NB4 (cell line): ENCODE data around the gene ADAMTS18.

Source experiments
- DNase-seq: peaks from one replicate; pipeline ENCODE4 v3.0.0; 2010; ENCODE audit warnings: low read depth
- H3K4me3 ChIP-seq: one replicate; pipeline ENCODE4 v1.5.1; 2011; ENCODE audit warnings: mild to moderate bottlenecking, low read depth, low read length, moderate library complexity
- CTCF ChIP-seq: IDR thresholded peaks from one replicate; pipeline ENCODE4 v1.5.1; 2012; ENCODE audit warnings: low read depth, low read length
- MAX ChIP-seq: IDR thresholded peaks from 2 replicates; pipeline ENCODE4 v1.6.1; 2011; ENCODE audit warnings: low read depth, low read length
- MYC ChIP-seq: IDR thresholded peaks from 2 replicates; pipeline ENCODE4 v1.6.1; 2011; ENCODE audit warnings: low read depth, low read length
- POLR2A ChIP-seq: IDR thresholded peaks from 2 replicates; pipeline ENCODE4 v1.6.1; 2011; ENCODE audit warnings: mild to moderate bottlenecking; ENCODE audit not compliant: insufficient read length; ENCODE audit errors: extremely low read depth

Gene ADAMTS18

GRCh38 chr16:77304877-77305276, 130.0 kb downstream of the ADAMTS18 start:
- no peak overlapping the region for H3K4me3 ChIP-seq
- no peak for DNase-seq
- TF ChIP-seq POLR2A (no peak), MAX (no peak), MYC (no peak), CTCF (no peak)

DNA sequence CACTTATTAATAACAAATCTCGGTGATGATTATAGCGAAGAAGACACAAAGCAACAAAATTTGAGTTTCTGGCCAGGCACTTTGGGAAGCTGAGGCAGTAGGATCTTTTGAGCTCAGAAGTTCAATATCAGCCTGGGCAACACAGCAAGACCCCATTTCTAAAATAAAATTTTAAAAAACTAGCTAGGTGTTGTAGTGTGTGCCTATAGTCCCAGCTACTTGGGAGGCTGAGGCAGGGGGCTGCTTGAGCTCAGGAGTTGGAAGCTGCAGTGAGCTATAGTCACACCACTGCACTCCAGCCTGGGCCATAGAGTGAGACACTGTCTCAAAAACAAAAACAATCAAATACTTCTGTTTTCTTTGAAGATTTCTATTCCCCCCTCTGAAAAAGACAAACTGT, 130.7 kb downstream of the ADAMTS18 start:
- DNase-seq, result no peak
- TF ChIP-seq MYC (no peak), CTCF (no peak)
- no peak overlapping the region for H3K4me3 ChIP-seq

DNA sequence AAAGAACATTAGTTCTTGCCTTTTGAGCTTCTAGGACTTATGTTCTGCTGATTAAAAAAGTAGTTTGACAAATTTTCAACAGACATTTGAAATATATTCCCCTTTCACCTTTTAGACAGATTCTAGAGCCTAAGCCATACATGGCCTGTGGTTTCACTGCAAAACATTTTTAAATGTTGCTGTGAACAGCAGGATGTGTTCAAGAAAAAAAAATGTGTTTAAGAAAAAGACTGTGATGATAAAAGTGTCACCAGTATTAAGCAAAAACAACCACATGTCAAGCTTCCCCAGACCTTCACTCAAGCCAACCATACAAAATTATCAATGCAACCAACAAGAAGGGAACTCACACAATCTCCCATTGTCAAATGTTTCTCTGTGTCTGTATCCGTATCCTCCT, 132.2 kb downstream of the ADAMTS18 start:
- H3K4me3 ChIP-seq, result no peak overlapping the region
- DNase-seq, result no peak
- TF ChIP-seq MYC (no peak), CTCF (no peak), MAX (no peak), POLR2A (no peak)

DNA sequence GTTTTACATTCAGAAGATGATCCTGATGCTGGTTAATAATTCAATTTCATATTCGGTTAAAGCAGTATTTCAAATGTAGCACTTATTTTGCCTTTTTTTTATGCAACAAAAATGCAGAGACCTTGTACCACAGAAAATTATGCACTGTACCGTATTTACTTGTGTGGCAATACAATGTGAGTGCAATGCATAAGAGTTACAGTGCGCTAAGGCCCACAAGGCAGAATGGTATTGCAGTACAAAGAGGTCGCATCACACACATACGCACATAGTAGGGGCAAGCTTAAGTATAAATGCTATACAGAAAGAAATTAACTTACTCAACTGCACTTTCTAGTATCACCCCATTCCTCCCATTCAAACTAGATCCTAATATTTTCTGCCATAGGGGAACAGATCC, 132.6 kb downstream of the ADAMTS18 start:
- H3K4me3 ChIP-seq, result no peak overlapping the region
- no peak for DNase-seq
- TF ChIP-seq MYC (no peak), POLR2A (no peak), CTCF (no peak)

GRCh38 chr16:77300256-77300655, 134.6 kb downstream of the ADAMTS18 start:
- TF ChIP-seq CTCF (no peak), POLR2A (no peak), MYC (no peak), MAX (no peak)
- no peak overlapping the region for H3K4me3 ChIP-seq
- no peak for DNase-seq

DNA sequence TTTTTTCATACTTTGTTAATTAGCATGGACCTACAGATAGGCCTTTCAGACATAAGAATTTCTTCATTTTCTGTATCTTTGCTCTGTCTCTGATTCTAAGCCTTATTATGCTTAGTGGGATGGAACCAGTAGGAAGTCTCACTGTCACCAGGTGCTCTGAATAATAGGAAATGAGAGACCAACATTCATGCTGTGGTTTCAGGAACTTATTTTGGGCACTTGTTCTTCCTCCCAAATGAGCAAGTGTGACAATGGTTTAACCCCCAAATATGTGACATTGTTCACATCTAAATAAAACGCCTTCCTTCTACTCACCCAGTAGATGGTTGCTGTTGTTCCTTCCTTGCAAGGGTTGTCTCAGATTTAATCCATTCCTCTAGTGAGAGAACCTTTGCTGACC, 135.4 kb downstream of the ADAMTS18 start:
- no peak for DNase-seq
- TF ChIP-seq MYC, result no peak
- no peak for TF ChIP-seq CTCF
- TF ChIP-seq POLR2A, result no peak
- TF ChIP-seq MAX, result no peak
- no peak overlapping the region for H3K4me3 ChIP-seq
